ENCODE measurements around the gene MT2A.
A peak's percentile ranks its signal among the peaks of the same experiment; 100 is the strongest.

MT2A gene

DNA sequence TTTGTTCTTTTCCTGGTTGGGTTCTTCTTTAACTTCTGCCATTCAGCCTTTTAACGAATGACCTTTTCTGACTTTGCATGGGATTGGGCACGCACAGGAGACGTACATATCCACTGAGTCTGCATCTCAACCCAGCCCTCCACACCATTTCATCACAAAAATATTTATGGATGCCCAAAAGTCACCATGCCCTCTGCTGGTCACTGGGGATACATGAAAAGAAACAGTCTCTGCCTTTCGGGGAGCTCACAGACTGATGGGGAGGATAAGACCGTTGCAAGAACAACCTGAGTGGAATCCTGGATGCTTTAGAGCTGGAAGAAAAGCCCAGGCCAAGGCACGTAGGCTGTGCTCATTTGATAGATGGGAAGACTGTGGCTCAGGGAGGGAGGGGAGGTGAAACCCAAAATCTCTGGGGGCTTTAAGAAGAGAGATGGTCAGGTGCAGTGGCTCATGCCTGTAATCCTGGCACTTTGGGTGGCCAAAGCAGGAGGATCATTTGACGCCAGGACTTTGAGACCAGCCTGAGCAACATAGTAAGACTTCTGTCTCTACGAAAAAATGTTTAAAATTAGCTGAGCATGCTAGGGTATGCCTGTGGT is 7.9 kb upstream of the MT2A start:
- peak; percentile 70 for DNase-seq (ENCODE audit: low spot score)

DNA sequence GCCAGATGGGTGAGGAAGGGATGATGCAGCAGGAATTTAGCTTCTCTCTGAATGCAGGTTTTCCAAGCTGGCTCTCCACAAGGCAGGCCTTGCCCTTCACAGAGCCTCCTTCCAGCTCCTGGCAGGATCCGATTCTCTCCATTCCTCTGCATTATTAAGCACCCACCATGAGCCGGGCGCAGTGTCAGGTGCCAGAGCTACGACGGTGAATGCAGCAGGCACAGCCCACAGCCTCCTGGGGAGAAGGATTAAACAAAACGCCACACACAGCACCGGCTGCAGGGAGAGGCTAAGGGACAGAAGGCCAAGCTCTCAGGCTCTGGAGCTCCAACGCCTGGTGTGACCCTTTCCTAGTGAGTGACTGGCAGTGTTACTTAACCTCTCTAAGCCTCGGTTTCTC is 7.1 kb upstream of the MT2A start:
- no peak for DNase-seq (ENCODE audit: low spot score)

- DNase-seq (ENCODE audit: low spot score), result peak; percentile 35
Measured at GRCh38 chr16:56603589-56603988, 4.8 kb upstream of the MT2A start.

DNA sequence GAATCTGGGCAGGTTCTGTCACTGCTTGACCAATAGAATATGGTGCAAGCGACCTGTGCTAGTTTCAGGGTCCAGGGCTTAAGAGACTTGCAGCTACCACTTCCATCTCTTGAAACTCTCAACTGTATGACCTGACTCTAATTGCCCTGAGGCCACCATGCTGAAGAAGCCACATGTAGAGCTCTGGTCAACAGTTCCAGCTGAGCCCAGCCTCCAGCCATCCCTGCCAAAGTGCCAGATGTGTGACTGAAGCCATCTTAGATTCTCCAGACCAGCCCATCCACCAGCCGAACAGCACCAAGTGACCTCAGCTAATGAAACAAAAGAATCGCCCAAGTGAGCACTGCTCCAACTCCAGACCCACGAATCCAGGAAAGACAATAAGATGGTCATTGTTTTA is 3.4 kb upstream of the MT2A start:
- DNase-seq (ENCODE audit: low spot score), result no peak

DNA sequence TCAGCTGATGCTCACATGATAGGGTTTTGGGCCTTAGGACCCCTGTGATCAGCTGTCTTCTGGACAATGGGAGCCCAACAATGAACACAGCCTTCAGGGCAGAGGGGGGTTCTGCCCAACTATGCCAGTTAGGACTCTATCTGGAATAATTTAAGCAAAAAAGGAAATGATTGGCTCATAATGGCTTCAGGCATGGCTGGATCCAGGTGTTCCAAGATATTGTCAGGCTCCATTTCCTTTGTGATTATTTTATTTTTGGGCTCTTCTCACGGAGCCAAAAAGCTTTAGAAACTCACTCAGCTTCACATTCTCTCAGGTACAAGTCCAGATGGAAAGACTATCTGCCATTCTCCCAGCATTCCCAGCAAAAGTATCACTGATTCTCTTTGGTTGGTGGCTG is 2.9 kb upstream of the MT2A start:
- DNase-seq (ENCODE audit: low spot score), result no peak

- peak; percentile 61 for DNase-seq (ENCODE audit: low spot score)
Measured at GRCh38 chr16:56606071-56606475, 2.3 kb upstream of the MT2A start.

DNA sequence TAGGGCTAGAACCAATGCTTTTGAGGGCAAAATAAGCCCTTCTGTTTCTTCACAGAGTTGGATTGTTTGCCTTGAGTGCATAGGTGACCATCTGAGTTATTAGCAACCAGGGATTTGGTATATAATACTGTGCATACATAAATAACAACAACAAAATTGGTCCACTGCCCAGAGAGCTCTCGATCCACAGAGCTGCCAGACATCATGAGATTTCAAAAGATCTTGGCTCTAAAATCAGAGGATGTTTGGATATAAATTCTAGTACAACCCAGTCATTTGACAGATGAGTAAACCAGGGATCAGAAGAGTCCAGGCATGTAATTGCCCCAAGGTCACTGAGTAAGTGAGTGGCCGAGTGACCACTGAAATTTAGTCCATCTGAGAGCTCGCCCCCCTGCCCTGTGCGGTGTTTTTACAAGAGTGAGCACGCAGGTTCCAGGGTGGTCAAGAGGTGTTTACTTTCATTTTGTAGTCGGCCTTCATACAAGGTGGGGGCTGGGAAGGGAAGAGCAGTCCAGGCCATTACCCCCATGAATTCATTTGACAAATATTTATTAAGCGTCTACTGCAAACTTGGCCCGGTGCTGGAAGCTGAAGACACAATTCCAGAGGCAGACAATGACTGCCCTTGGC is 1.8 kb upstream of the MT2A start:
- DNase-seq (ENCODE audit: low spot score), result peak; percentile 76

- DNase-seq (ENCODE audit: low spot score), result peak; percentile 87
Measured at GRCh38 chr16:56607109-56607618, 1.2 kb upstream of the MT2A start.

DNA sequence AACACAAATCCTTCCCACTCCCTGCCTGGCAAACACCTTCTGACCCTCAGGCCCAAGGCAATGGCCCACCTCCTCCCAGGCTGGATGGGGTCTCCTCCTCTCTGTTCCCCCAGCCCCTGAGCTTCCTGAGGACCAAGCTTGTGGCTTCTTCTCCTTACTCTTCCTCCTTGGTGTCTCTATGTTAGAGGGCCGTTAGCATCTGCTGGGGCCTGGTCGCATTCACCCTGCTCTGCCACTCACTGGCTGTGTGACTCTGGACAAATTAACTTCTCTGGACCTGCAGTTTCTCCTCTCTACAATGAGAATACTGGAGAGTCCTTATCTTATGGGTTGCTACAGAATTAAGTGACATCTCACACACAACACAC is 725 bp upstream of the MT2A start:
- DNase-seq (ENCODE audit: low spot score), result no peak

GRCh38 chr16:56608876-56609462 is 585 bp downstream of the MT2A start:
- DNase-seq (ENCODE audit: low spot score), result no peak

DNA sequence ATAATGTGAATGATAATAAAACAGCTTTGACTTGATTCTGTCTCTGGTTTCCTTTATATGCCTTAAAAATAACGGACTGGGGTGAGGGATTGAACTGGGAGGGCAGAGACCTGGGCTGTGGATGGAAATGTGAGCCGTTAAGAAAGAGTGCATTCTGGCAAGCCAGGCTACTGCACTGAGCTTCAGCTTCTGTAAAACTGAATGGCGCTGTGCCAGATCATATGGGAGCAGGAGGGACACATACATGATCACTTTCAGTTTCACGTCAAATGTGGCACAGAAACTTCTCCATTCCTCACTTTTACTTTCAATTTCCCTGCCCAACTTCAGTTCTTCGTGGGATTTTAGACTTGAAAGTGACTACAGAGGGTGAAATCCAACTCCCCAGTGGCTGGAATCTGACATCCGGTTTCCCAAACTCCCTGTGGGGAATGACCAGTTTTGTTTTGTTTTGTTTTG is 1.1 kb downstream of the MT2A start:
- peak; percentile 67 for DNase-seq (ENCODE audit: low spot score)

GRCh38 chr16:56610017-56610608 is 1.7 kb downstream of the MT2A start:
- DNase-seq (ENCODE audit: low spot score), result no peak

- no peak for DNase-seq (ENCODE audit: low spot score)
Measured at GRCh38 chr16:56610609-56611111, 2.3 kb downstream of the MT2A start.

GRCh38 chr16:56611281-56611833 is 3.0 kb downstream of the MT2A start:
- peak; percentile 55 for DNase-seq (ENCODE audit: low spot score)

GRCh38 chr16:56613706-56614105 is 5.3 kb downstream of the MT2A start:
- DNase-seq (ENCODE audit: low spot score), result no peak

GRCh38 chr16:56614549-56614991 is 6.2 kb downstream of the MT2A start:
- DNase-seq (ENCODE audit: low spot score), result peak; percentile 65

DNA sequence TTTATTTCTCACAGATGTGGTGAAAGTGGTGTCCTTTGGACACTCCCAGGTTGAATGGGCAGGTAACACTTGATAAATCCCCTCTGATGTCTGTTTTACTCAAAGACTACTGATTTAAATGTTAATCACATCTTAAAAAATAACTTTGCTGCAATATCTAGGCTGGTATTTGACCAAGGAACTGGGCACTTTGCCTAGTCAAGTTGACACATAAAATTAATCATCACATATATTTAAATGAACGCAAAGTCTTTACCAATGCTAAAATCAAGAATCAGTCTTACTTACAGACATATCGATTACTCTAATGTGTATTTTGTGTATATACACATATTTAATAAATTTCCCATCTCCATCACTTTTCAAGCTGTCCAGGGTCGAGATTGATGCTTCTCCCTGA is 7.0 kb downstream of the MT2A start:
- DNase-seq (ENCODE audit: low spot score), result no peak

DNA sequence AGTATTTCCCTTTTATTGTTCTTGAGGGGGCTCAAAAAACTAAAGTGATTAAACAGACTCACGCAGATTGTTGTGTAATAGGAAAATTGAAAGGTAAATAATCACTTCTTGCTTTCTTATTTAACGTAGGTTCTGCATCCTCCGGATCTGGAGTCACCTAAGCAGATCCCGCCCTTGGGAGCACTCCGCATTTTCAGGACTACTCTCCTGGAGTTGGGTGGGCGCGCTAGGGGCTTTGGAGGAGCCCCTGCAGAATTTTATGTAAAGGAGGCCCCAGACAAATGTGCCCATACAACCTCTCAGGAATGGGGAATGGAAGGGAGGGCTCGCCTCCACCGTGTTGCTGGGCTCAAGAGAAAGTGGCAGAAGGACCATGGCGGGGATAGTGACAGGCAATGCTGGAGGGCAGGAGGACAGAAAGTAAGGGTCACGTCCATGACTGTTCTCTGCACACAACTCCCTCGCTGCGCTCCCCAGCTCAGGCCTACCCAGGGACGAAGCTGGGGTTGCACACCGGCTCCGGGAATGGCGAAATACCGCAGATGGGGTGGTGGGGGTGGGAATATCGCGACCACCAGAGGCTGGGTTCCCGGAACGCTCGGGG is 8.3 kb downstream of the MT2A start:
- no peak for DNase-seq (ENCODE audit: low spot score)

- DNase-seq (ENCODE audit: low spot score), result peak; percentile 74
Measured at GRCh38 chr16:56617212-56618085, 9.1 kb downstream of the MT2A start.

DNA sequence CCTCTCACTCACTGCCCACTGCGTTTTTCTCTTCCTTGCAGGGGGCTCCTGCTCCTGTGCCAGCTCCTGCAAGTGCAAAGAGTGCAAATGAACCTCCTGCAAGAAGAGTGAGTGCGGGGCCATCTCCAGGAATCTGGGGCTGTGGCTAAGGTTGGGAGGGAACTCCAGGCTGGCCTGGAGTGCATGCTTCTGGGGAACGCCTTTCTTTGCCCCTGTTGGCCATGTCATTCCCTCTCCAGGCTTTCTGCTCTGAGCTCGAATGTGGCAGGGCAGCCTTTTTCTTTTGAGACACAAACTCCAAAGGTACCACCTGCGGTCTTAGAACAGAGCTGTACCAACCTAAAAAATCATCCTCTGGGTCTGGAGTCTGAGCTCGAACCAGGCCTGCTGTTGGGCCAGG is 9.8 kb downstream of the MT2A start:
- no peak for DNase-seq (ENCODE audit: low spot score)

GRCh38 chr16:56620339-56620897 is 12.0 kb downstream of the MT2A start:
- no peak for DNase-seq (ENCODE audit: low spot score)

Measured in AG08396 (cell line).